ENCODE measurements around the gene ABCD4.
"Not testable (repeated sequence)": the region's sequence is repeated elsewhere in the genome, so short reads cannot be mapped to it uniquely, and the experiment has no call there.

Gene ABCD4

DNA sequence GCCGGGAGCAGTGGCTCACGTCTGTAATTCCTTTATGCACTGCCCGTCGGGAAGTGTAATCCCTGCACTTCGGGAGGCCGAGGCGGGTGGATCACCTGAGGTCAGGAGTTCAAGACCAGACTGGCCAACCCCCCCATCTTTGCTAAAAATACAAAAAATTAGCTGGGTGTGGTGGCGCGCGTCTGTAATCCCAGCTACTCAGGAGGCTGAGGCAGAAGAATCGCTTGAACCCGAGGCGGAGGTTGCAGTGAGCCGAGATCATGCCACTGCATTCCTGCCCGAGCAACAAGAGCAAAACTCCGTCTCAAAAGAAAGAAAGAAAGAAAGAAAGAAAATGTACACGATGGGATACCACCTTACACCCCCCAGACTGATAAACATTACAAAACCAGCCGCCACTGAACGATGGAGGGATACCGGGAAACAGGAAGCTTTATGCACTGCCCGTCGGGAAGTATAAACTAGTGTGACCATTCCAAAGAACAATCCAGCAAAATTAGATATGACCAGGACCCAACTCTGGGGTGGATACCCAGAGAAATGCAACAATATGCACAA lies 1.1 kb downstream of the ABCD4 start:
- no peak for DNase-seq

DNA sequence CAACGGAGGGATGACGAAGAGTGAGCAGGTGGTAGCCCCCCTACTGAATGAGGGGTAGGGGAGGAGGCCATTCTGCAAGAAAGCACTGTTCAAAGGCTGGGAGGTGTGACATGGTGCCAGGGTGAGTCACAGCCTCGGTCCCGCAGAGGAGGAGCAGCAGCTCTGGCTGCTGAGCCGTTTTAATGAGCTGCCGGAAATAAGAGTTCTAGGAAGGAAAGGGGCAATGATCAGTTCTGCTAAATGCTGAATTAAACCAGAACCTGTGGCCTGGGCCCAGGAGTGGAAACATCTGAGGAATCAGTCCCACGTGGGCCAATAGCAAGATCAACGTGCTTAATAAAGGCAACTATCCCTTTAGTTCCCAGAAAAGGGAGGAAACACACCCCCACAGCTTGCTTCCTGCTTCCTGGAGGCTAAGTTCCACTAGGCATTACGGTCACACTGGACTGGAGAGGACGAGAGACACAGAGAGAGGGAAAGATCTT lies 3.6 kb downstream of the ABCD4 start:
- no peak for DNase-seq

DNA sequence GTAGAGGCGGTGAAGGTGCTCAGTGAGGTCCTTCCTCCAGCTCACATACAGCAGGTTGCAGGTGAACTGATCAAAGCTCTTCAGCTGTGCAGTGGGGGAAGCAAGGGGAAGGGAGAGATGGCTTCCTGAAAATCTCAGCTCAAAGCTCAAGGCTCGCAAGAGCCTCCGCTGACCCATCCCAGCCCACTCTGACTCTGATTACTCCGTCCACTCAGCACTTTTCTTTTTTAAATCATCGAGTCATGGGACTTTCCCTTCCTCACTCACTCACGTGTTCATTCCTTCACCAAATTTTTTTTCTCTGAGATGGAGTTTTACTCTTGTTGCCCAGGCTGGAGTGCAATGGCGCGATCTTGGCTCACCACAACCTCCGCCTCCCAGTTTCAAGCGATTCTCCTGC lies 4.7 kb downstream of the ABCD4 start:
- no peak for DNase-seq

- no peak for DNase-seq
Measured at GRCh38 chr14:74296037-74296467, 6.7 kb downstream of the ABCD4 start.

DNA sequence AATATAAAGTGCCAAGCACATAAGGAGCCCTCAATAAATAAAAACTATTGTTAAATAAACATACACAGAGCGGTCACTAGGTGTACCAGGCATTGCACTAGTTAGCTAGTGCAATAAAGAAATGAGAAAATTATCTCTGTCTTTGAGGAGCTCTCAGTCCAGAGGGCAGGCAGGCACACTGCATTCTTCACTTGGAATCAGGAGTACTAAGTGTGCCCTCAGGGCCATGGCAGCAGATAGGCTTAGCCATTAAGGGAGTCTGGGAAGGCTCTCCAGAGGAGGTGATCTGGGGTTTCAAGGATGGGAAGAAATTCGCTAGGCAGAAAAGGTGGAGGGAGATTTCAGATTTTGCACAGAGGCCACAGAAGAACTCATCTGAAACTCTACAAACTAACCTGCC lies 9.1 kb downstream of the ABCD4 start:
- DNase-seq = no peak

DNA sequence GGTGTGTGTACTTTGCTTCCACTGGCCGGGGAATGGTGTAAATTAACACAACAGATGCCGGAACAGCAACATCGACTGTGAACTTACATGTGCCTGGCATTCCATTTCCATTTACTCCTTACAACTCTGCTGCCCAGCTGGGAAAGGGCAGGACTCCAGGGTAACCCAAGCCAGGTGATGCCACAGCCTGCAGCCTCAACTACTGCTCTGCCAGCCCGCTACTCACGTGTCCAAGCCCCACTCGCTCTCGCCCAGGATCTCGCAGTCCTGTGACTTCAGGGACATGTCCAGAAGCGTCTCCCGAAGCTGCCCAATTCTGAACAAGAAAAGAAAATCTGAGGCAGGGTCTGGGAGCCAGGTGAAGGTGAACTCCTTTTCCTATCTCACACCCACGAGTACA lies 10.7 kb downstream of the ABCD4 start:
- no peak for DNase-seq

DNA sequence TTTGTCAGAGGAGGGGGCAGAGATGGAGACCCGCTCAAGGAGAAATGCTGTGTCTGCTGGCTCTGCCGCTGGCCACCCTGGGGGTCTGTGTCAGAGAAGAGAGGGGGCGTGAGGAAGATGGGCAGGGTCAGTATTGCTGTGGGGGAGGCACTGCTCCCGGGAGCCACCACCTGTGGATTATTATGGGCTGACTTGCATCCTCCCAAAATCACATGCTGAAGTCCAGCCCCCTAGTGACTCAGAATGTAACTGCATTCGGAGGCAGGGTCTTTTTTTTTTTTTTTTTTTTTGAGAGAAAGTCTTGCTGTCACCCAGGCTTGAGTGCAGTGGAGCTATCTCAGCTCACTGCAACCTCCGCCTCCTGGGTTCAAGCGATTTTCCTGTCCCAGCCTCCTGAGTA lies 12.3 kb downstream of the ABCD4 start:
- no peak for DNase-seq

DNA sequence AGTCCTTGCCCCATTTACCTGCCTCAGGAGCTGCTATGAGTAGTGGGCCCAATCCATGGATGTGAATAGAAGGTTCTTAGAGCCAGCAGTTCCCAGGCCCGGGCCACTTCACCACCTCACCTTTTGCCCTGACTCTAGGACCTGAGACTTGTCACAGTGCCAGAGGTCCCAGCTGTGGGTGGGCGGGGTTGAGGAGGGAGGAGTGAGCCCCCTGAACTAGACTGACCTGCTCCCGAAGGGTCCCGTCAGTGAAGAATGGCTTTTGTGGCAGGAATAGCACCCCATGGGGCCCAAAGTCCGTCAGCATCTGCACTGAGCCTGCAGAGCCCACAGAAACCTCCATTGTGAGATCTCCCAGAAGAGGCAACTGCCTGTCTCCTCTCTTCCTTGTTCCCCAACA lies 12.9 kb downstream of the ABCD4 start:
- DNase-seq = no peak

DNA sequence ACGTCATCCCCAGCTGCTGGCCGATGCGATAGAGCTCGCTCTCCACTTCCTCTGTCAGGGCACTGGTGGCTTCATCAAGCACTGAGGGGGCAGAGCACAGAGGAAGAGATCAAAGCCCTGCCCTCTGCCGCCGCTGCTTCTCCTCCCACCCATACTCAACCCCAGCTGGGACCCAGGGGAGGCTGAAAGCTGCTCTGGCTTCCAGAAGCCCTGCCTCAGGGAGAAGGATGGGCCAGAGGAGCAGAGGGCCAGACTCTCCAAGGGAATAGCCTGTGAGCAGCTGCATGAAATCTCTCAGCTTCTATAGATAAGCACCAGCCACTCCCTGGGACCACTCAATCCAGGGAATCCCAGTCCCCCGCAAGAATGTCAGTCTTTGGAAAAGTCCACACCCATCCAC lies 16.0 kb downstream of the ABCD4 start:
- no peak for DNase-seq

- no peak for DNase-seq
Measured at GRCh38 chr14:74281069-74281468, 21.7 kb downstream of the ABCD4 start.

DNA sequence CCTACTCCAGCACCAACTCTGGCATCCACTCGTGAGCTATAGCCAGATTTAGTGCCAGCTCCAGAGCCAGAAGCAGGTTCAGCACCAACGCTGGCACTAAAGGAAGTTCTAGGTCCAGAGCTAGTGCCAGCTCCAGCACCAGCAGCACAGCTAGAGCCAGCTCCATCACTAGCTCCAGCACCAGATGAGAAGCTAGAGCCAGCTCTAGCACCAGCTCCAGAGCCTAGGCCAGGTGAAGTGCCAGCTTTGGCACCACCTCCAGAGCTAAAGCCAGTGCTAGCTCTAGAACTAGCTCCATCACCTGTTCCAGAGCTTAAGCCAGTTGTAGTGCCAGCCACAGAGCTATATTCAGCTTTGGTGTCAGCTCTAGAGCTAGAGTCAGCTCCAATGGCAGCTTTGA lies 24.7 kb downstream of the ABCD4 start:
- no peak for DNase-seq

GRCh38 chr14:74275241-74275841 lies 27.4 kb downstream of the ABCD4 start:
- DNase-seq = no peak

DNA sequence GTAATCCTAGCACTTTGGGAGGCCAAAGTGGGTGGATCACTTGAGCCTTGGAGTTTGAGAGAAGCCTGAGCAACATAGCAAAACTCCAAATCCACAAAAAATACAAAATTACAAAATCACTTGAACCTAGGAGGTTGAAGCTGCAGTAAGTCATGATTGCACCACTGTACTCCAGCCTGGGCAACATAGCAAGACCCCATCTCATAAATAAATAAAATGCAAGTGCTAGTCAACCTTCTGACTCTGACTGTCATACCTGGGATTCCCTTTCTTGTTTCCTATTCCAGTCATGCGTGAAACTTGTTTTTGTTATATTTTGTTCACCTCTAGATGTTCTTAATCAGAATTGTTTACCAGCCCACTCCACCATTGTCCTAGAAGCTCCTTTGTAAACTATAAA lies 31.4 kb downstream of the ABCD4 start:
- DNase-seq = no peak

DNA sequence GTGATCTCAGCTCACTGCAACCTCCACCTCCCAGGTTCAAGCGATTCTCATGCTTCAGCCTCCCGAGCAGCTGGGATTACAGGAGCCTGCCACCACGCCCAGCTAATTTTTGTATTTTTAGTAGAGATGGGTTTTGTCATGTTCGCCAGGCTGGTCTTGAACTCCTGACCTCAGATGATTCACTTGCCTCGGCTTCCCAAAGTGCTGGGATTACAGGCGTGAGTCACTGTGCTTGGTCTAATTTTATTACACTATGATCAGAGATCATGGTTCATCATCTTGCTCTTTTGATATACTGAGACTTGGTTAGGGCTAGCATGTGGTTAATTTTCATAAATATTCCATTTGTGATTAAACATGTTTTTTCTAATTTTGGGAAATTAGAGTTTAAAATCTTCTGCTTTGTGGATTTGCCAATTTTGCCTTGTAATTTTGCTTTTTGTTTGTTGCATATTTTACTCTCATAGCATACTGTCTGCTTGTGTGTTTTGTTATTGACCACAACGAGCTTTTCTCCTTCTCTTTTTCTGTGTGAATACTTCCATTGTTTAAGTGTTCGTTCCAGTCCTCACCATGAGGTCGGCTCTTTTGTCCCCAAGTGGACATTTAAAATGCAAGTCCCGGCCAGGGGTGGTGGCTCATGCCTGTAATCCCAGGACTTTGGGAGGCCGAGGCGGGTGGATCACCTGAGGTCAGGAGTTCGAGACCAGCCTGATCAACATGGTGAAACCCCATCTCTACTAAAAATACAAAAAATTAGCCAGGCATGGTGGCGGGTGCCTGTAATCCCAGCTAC lies 32.2 kb downstream of the ABCD4 start:
- DNase-seq = not testable (repeated sequence)

GRCh38 chr14:74267588-74267987 lies 35.1 kb downstream of the ABCD4 start:
- DNase-seq = no peak

- no peak for DNase-seq
Measured at GRCh38 chr14:74265301-74265965, 37.3 kb downstream of the ABCD4 start.

DNA sequence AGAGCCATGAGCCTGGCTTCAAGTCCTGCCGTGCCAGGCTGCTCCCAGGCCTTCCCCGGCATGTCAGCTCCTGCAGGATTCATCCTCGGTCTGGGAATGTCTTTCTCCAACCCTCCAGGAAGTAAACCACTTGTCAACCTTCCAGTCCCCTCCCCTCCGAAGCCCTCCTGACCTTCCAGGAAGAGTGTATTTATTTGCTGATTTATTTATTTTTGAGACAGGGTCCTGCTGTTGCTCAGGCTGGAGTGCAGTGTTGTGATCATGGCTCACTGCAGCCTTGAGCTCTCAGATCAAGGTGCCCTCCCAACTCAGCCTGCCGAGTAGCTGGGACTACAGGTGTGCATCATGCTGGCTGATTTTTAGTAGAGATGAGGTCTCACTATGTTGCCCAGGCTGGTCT lies 38.8 kb downstream of the ABCD4 start:
- no peak for DNase-seq

- DNase-seq = no peak
Measured at GRCh38 chr14:74263181-74263580, 39.6 kb downstream of the ABCD4 start.

DNA sequence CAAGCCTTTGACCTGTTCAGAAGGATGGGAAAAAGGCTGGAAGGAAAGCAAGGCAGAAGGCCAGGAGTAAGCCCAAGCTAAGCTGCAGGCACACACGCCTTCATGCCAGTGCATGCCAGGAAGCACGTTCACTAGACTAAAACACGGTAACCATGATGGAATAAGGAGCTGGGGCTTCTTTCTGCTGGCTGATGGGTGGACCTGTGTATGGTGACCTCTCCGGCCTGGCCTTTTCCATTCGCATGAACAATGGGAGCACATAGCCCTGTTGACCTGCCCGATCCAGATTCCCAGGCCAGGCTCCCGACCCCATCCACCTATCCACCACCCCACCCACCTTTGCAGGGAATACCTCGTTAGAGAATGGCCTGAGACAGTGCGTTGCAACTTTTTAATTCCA lies 40.7 kb downstream of the ABCD4 start:
- no peak for DNase-seq

GRCh38 chr14:74261288-74261687 lies 41.4 kb downstream of the ABCD4 start:
- DNase-seq = no peak

DNA sequence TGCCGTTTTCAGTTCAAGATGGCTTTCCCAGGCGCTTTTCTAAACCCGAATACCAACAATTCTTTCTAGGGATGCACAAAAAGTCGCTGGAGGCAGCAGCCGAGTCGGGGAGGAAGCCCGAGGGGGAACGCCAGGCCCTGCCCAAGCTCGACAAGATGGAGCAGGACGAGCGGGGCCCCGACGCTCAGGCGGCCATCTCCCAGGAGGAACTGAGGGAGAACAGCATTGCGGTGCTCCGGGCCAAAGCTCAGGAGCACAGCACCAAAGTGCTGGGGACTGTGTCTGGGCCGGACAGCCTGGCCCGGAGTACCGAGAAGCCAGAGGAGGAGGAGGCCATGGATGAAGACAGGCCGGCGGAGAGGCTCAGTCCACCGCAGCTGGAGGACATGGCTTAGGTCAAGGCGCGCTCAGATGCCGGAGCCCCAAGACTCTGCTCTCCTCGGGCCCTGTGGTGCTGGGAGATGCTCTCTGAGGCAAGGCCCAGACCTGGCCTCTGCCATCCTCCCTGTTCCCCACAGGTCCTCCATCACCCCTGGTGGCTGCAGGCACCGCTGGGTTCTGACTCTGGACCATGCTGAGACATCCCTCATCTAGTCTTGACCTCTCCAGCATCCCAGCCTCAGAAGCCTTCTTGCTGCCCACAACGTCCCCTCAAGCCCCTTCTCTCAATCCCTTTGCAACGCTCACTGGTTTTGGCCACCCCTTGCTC lies 42.1 kb downstream of the ABCD4 start:
- DNase-seq = no peak

- DNase-seq = no peak
Measured at GRCh38 chr14:74259513-74259912, 43.2 kb downstream of the ABCD4 start.

- DNase-seq = no peak
Measured at GRCh38 chr14:74258764-74259035, 44.0 kb downstream of the ABCD4 start.

Measured in NCI-H1436 treated with DMSO at 0.1 percent for 48 hours (cell line).